ENCODE results near the gene PLEKHA1. TPM values are rescaled to one million over a fixed set of nuclear protein-coding genes. Genes with fewer than 3 reads are reported as not detected.

PLEKHA1 gene
- polyA plus RNA-seq, 1 of the 3 experiments (the other 2 are of a cell fraction) = 8.4 TPM

- peak overlapping the region; percentile 50; the same call in 1 of the 2 replicates for H3K4me2 ChIP-seq
- H4K20me1 ChIP-seq (ENCODE audit: insufficient read depth) = peaks cover 8% of the 10 kb centered on the region; the same call in 1 of the 2 replicates
- peaks cover 84% of the 10 kb centered on the region for H3K79me2 ChIP-seq (ENCODE audit: insufficient read depth)
- no peaks in the 10 kb centered on the region for H3K36me3 ChIP-seq (replicated peaks in 1 of 2; ENCODE audit: control insufficient read depth in 1 of 2, insufficient read depth in 2 of 2, low read length in 1 of 2)
- TF ChIP-seq PBX3 (IDR thresholded peaks at IDR 0.05) = peak; percentile 62
- TF ChIP-seq NFIC (IDR thresholded peaks at IDR 0.05; ENCODE audit: borderline replicate concordance) = 0 out of 2 replicates have a peak, but pooled peaks have one; percentile 11
- no peak for TF ChIP-seq ZBTB33 (IDR thresholded peaks at IDR 0.05; ENCODE audit: borderline replicate concordance, low read depth)
- no peaks in the 10 kb centered on the region for H3K27me3 ChIP-seq (ENCODE audit: insufficient read depth)
- H3K27ac ChIP-seq (ENCODE audit: low read depth in 2 of 2, low read length in 1 of 2) = peak overlapping the region in 1 of 2 experiments; percentile 49; a peak in 3 of 4 replicates
- WGBS (ENCODE audit: low lambda C conversion rate) = 70% methylated on average over 14 of the region's 15 CpGs
- peak; percentile 60 for DNase-seq
- peaks cover 24 to 45% of the 10 kb centered on the region in 2 experiments for H3K4me1 ChIP-seq (ENCODE audit: control insufficient read depth in 1 of 2, insufficient read depth in 2 of 2, low read depth in 1 of 2, low read length in 1 of 2)
- peaks cover 17% of the 10 kb centered on the region for H3F3A ChIP-seq (replicated peaks; ENCODE audit: insufficient read depth)
- no peak overlapping the region for H3K9ac ChIP-seq
- ChIA-PET CTCF (interaction anchor here (0.6 to 2.0 kb wide), 3 partner anchors 41 to 92 kb away, joined by 3 to 5 read pairs (median 4); no protein-coding TSS in a partner anchor), POLR2A (no interaction called here)
- H2AFZ ChIP-seq (ENCODE audit: low read depth) = no peak overlapping the region
- H3K9me2 ChIP-seq = no peaks in the 10 kb centered on the region
- H3K4me3 ChIP-seq (ENCODE audit: low read depth in 2 of 2, low read length in 1 of 2) = no peak overlapping the region
- no peaks in the 10 kb centered on the region for H3K9me3 ChIP-seq
Observed at GRCh38 chr10:122474131-122474818, 99.8 kb downstream of the PLEKHA1 start.

GRCh38 chr10:122475100-122475499 lies 100.6 kb downstream of the PLEKHA1 start:
- Histone ChIP-seq H3K4me1 (ENCODE audit: control insufficient read depth in 1 of 2, insufficient read depth in 2 of 2, low read depth in 1 of 2, low read length in 1 of 2) (peaks cover 24 to 38% of the 10 kb centered on the region in 2 experiments), H3F3A (replicated peaks; ENCODE audit: insufficient read depth) (peaks cover 9% of the 10 kb centered on the region), H3K4me3 (ENCODE audit: low read depth in 2 of 2, low read length in 1 of 2) (no peak overlapping the region), H3K79me2 (ENCODE audit: insufficient read depth) (peaks cover 89% of the 10 kb centered on the region), H4K20me1 (ENCODE audit: insufficient read depth) (peaks cover 8% of the 10 kb centered on the region; the same call in 1 of the 2 replicates), H3K9me3 (no peaks in the 10 kb centered on the region), H3K27me3 (ENCODE audit: insufficient read depth) (no peaks in the 10 kb centered on the region), H3K9me2 (no peaks in the 10 kb centered on the region), H3K36me3 (replicated peaks in 1 of 2; ENCODE audit: control insufficient read depth in 1 of 2, insufficient read depth in 2 of 2, low read length in 1 of 2) (no peaks in the 10 kb centered on the region), H3K4me2 (peak overlapping the region; percentile 59; the same call in 1 of the 2 replicates), H2AFZ (ENCODE audit: low read depth) (no peak overlapping the region), H3K9ac (no peak overlapping the region), H3K27ac (ENCODE audit: low read depth in 2 of 2, low read length in 1 of 2) (peak overlapping the region in 1 of 2 experiments; percentile 49; a peak in 3 of 4 replicates)
- WGBS (ENCODE audit: low lambda C conversion rate) = 91% methylated on average over 12 of the region's 12 CpGs
- DNase-seq = no peak
- TF ChIP-seq MEF2A (IDR thresholded peaks at IDR 0.05; ENCODE audit: borderline replicate concordance, low read depth) = no peak
- TF ChIP-seq USF1 (IDR thresholded peaks at IDR 0.05; ENCODE audit: borderline replicate concordance, low read depth) = no peak
- TF ChIP-seq TCF12 (IDR thresholded peaks at IDR 0.05) = no peak
- no peak for TF ChIP-seq USF2 (IDR thresholded peaks at IDR 0.05; ENCODE audit: borderline replicate concordance, low read depth, low read length)
- TF ChIP-seq EP300 (IDR thresholded peaks at IDR 0.05; ENCODE audit: borderline replicate concordance in 1 of 2, low read depth in 1 of 2, low read length in 1 of 2) = no peak
- TF ChIP-seq CTCF (IDR thresholded peaks at IDR 0.05) = no peak
- TF ChIP-seq ZBTB33 (IDR thresholded peaks at IDR 0.05; ENCODE audit: borderline replicate concordance, low read depth) = no peak
- no peak for TF ChIP-seq GATA2 (CRISPR knock-in tag; IDR thresholded peaks at IDR 0.05)
- ChIA-PET CTCF (interaction anchor here (0.6 to 1.6 kb wide), 2 partner anchors 41 to 91 kb away, joined by 3 to 4 read pairs; no protein-coding TSS in a partner anchor), POLR2A (no interaction called here)
